Neural cell (in vitro differentiated cells): Measurements from ENCODE around the gene ASCC1. TPM values are rescaled to one million over a fixed set of nuclear protein-coding genes. Genes with fewer than 3 reads are reported as not detected.
"Not testable (repeated sequence)": the region's sequence is repeated elsewhere in the genome, so short reads cannot be mapped to it uniquely, and the experiment has no call there.

Source experiments
- H2AFZ ChIP-seq: fragments of 200-600, 300-800 bp; sonication (generic), shearing (Covaris generic); 2 replicates; pipeline ENCODE4 v1.6.0; 2014; ENCODE audit warnings: low read depth, mild to moderate bottlenecking, antibody characterized with exemption, low read length, moderate library complexity
- H3F3A ChIP-seq: fragments of 200-600 bp; shearing (Covaris generic); 2 replicates; pipeline ENCODE4 v1.6.1; 2016; ENCODE audit warnings: mild to moderate bottlenecking, moderate library complexity, mixed read lengths, antibody characterized with exemption, low read length; ENCODE audit not compliant: insufficient read depth, poor library complexity, severe bottlenecking
- H3K27ac ChIP-seq: fragments of 200-600, 300-800 bp; sonication (generic), shearing (Covaris generic); 2 replicates; pipeline ENCODE4 v1.5.1; 2014; ENCODE audit warnings: mild to moderate bottlenecking, low read length, moderate library complexity
- H3K27me3 ChIP-seq: fragments of 300-800, 200-600 bp; sonication (generic), shearing (Covaris generic); 2 replicates; pipeline ENCODE4 v1.6.0; 2014; ENCODE audit warnings: mild to moderate bottlenecking, low read depth, low read length, moderate library complexity; ENCODE audit not compliant: insufficient read depth
- H3K36me3 ChIP-seq: fragments of 300-800, 200-600 bp; sonication (generic), shearing (Covaris generic); 2 replicates; pipeline ENCODE4 v1.5.1; 2014; ENCODE audit warnings: mild to moderate bottlenecking, antibody characterized with exemption, low read length, moderate library complexity; ENCODE audit not compliant: insufficient read depth
- H3K4me2 ChIP-seq: fragments of 300-800, 200-600 bp; sonication (generic), shearing (Covaris generic); 2 replicates; pipeline ENCODE4 v1.6.0; 2014; ENCODE audit warnings: mild to moderate bottlenecking, low read length
- H3K4me3 ChIP-seq: fragments of 300-800, 200-600 bp; sonication (generic), shearing (Covaris generic); 2 replicates; pipeline ENCODE4 v1.5.1; 2014; ENCODE audit warnings: mild to moderate bottlenecking, low read length, moderate library complexity
- H3K79me2 ChIP-seq: fragments of 200-600 bp; shearing (Covaris generic); replicated peaks from 2 replicates; pipeline ENCODE4 v1.6.0; 2014; ENCODE audit warnings: mild to moderate bottlenecking, low read length, moderate library complexity; ENCODE audit not compliant: insufficient read depth
- H3K9ac ChIP-seq: fragments of 300-800, 200-600 bp; sonication (generic), shearing (Covaris generic); 2 replicates; pipeline ENCODE4 v1.6.1; 2016; ENCODE audit warnings: mild to moderate bottlenecking, low read length, mixed read lengths
- H3K9me2 ChIP-seq: fragments of 200-600 bp; shearing (Covaris generic); 2 replicates; pipeline ENCODE4 v1.6.1; 2016; ENCODE audit warnings: mild to moderate bottlenecking, low read length, mixed read lengths; ENCODE audit not compliant: insufficient read depth
- H3K9me3 ChIP-seq: fragments of 200-600, 300-800 bp; sonication (generic), shearing (Covaris generic); 2 replicates; pipeline ENCODE4 v1.6.1; 2016; ENCODE audit warnings: mild to moderate bottlenecking, mixed run types, low read length, moderate library complexity, mixed read lengths
- H4K20me1 ChIP-seq: fragments of 200-600 bp; shearing (Covaris generic); 2 replicates; pipeline ENCODE4 v1.6.1; 2016; ENCODE audit warnings: mild to moderate bottlenecking, mixed run types; ENCODE audit not compliant: insufficient read depth
- CTCF ChIP-seq: fragments of 450-650 bp; IDR thresholded peaks from 2 replicates; pipeline ENCODE4 v1.5.1; 2014; ENCODE audit warnings: antibody characterized with exemption, mild to moderate bottlenecking, moderate library complexity; ENCODE audit not compliant: poor library complexity, severe bottlenecking
- EP300 ChIP-seq: fragments of 450-650 bp; conservative IDR thresholded peaks from 2 replicates; pipeline ENCODE4 v1.6.1; 2014; ENCODE audit warnings: antibody characterized with exemption, mild to moderate bottlenecking, moderate library complexity; ENCODE audit not compliant: poor library complexity, severe bottlenecking
- EZH2 ChIP-seq: fragments of 200-600, 300-800 bp; shearing (Covaris generic), sonication (generic); IDR thresholded peaks from 2 replicates; pipeline ENCODE4 v1.6.1; 2014; ENCODE audit warnings: antibody characterized with exemption, low read length, borderline replicate concordance, mild to moderate bottlenecking; ENCODE audit not compliant: insufficient read depth, poor library complexity, severe bottlenecking
- MXI1 ChIP-seq: fragments of 450-650 bp; conservative IDR thresholded peaks from 2 replicates; pipeline ENCODE4 v1.6.1; 2014; ENCODE audit warnings: antibody characterized with exemption, mild to moderate bottlenecking; ENCODE audit not compliant: poor library complexity, severe bottlenecking
- POLR2AphosphoS5 ChIP-seq: IDR thresholded peaks from 2 replicates; pipeline ENCODE4 v1.6.1; 2012
- RAD21 ChIP-seq: fragments of 450-650 bp; conservative IDR thresholded peaks from 2 replicates; pipeline ENCODE4 v1.6.1; 2014; ENCODE audit warnings: antibody characterized with exemption, mild to moderate bottlenecking, moderate library complexity
- REST ChIP-seq: IDR thresholded peaks from 2 replicates; pipeline ENCODE4 v1.6.1; 2012; ENCODE audit warnings: borderline replicate concordance
- SMC3 ChIP-seq: fragments of 450-650 bp; conservative IDR thresholded peaks from 2 replicates; pipeline ENCODE4 v1.6.1; 2014; ENCODE audit warnings: antibody characterized with exemption, mild to moderate bottlenecking, moderate library complexity; ENCODE audit not compliant: poor library complexity
- TAF1 ChIP-seq: IDR thresholded peaks from 2 replicates; pipeline ENCODE4 v1.6.1; 2012; ENCODE audit warnings: low read depth
- polyA plus RNA-seq: library from polyadenylated mRNA; depleted of rRNA; stranded (reverse); fragments of >200 nt; gene quantifications from 2 replicates; pipeline ENCODE4 v1.2.3, GENCODE V29; 2014

The ASCC1 gene
- polyA plus RNA-seq, 1 donor from 2014 or later = 39.6 TPM

- H3K9me3 ChIP-seq = no peaks in the 10 kb centered on the region
- H3K36me3 ChIP-seq = no peaks in the 10 kb centered on the region
- no peaks in the 10 kb centered on the region for H4K20me1 ChIP-seq
- H3K79me2 ChIP-seq = no peaks in the 10 kb centered on the region
- no peaks in the 10 kb centered on the region for H3K27me3 ChIP-seq
- no peak overlapping the region for H2AFZ ChIP-seq
- no peak overlapping the region for H3K4me2 ChIP-seq
- H3K9ac ChIP-seq = no peak overlapping the region
- no peak for TF ChIP-seq POLR2AphosphoS5
- no peak for TF ChIP-seq RAD21
- no peak for TF ChIP-seq REST
- no peak for TF ChIP-seq EZH2
- TF ChIP-seq TAF1 = no peak
- no peak for TF ChIP-seq CTCF
- TF ChIP-seq EP300 = no peak
- no peak for TF ChIP-seq MXI1
- no peak for TF ChIP-seq SMC3
- H3K4me3 ChIP-seq = no peak overlapping the region
- H3K9me2 ChIP-seq = no peaks in the 10 kb centered on the region
- H3F3A ChIP-seq = no peaks in the 10 kb centered on the region
- no peak overlapping the region for H3K27ac ChIP-seq
Observed at GRCh38 chr10:72140174-72140573, 75.9 kb downstream of the ASCC1 start.

GRCh38 chr10:72137583-72137982 lies 78.5 kb downstream of the ASCC1 start:
- Histone ChIP-seq H2AFZ (no peak overlapping the region), H3K9me2 (no peaks in the 10 kb centered on the region), H3K4me3 (no peak overlapping the region), H3F3A (no peaks in the 10 kb centered on the region), H3K36me3 (no peaks in the 10 kb centered on the region), H4K20me1 (no peaks in the 10 kb centered on the region), H3K9ac (no peak overlapping the region), H3K9me3 (no peaks in the 10 kb centered on the region), H3K27ac (no peak overlapping the region), H3K79me2 (no peaks in the 10 kb centered on the region), H3K4me2 (no peak overlapping the region), H3K27me3 (no peaks in the 10 kb centered on the region)
- TF ChIP-seq MXI1 (no peak), EZH2 (no peak), POLR2AphosphoS5 (no peak), SMC3 (no peak), EP300 (no peak)

GRCh38 chr10:72136225-72136624 lies 79.9 kb downstream of the ASCC1 start:
- H2AFZ ChIP-seq = not testable (repeated sequence)

More at GRCh38 chr10:72136225-72136624, 79.9 kb downstream of the ASCC1 start:
- not testable (repeated sequence) for H3K79me2 ChIP-seq, H4K20me1 ChIP-seq, H3K4me3 ChIP-seq, H3K27ac ChIP-seq, H3K9me2 ChIP-seq, H3K36me3 ChIP-seq, H3K9me3 ChIP-seq, H3K4me2 ChIP-seq, H3K27me3 ChIP-seq, H3K9ac ChIP-seq, H3F3A ChIP-seq
